ENCODE measurements around the gene LYRM4. TPM values are rescaled to one million over a fixed set of nuclear protein-coding genes. Genes with fewer than 3 reads are reported as not detected.

Gene LYRM4
- total and polyA plus RNA-seq, 9 of the 15 experiments (the other 6 are each of a cell fraction or from before 2014, with no cell fraction given): 24.2 to 69.4 (median 41.8) TPM

DNA sequence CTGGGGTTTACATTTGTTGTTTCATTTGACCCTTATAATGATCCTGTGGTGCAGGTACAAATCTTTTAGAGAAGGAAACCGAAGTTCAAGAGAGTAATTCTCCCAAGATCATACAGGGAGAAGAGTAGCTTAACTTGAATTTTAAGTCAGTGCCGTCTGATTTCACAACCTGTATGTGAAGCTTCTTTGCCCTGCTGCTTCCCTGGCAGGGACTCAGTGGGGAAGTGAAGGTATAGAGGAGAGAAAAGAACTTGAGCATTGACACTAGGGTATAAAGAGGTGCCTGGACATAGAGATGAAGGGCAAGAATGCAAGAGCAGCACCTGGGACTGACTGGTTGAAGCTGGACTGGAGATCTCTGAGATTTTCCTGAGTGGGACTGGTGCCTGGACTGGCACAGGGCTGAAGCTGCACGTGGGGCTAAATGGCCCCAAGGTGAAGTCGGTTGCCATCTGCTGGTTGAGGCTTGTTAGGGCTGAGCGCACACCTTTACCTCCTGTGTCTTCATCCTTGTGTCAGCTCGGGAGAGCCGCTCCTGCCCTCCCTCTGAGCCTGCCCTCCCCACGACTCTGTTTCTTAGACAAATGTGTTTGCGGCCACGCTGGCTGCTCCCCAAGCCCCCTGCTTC, 42.4 kb upstream of the LYRM4 start:
- peaks cover 22 to 39% of the 10 kb centered on the region in 2 experiments; a peak in 4 of 5 replicates for H3K4me1 ChIP-seq (replicated peaks in 1 of 2; ENCODE audit: control insufficient read depth in 2 of 2, insufficient read depth in 2 of 2, low read length in 2 of 2)
- 0 out of 3 replicates have a peak, but pooled peaks cover under 1% of the 10 kb centered on the region for H3K36me3 ChIP-seq (ENCODE audit: control insufficient read depth, insufficient read depth, low read length)
- 67% methylated on average over 10 of the region's 10 CpGs for WGBS (ENCODE audit: insufficient coverage, low coverage, missing lambda C conversion rate)
- no peak overlapping the region for H3K4me3 ChIP-seq
- no peaks in the 10 kb centered on the region for H3K27me3 ChIP-seq (ENCODE audit: control insufficient read depth in 2 of 2, insufficient read depth in 2 of 2, low read length in 2 of 2)
- H3K9me1 ChIP-seq (ENCODE audit: control insufficient read depth, insufficient read depth, low read length): peaks cover 3% of the 10 kb centered on the region
- CTCF ChIA-PET (ENCODE audit: low intra/inter-chr PET ratio): interaction anchor here (0.7 to 1.4 kb wide), 4 partner anchors 83 to 1209 kb away, joined by 3 to 4 read pairs (median 4); no protein-coding TSS in a partner anchor
- H3K9me3 ChIP-seq (replicated peaks; ENCODE audit: control insufficient read depth, insufficient read depth, low read depth, low read length): no peaks in the 10 kb centered on the region
- DNase-seq (ENCODE audit: extremely low read depth in 1 of 4, low spot score in 3 of 4) (peak in 2 of 4 experiments; percentile 30 to 48), ATAC-seq (peak; percentile 77), FAIRE-seq (no peak)
- H3K4me2 ChIP-seq (ENCODE audit: insufficient read depth, low read length): peak overlapping the region; percentile 54; the same call in 1 of the 2 replicates
- POLR2A ChIA-PET: interaction anchor here (0.5 to 2.1 kb wide), 9 partner anchors 9 to 1948 kb away, joined by 3 to 9 read pairs (median 4); no protein-coding TSS in a partner anchor
- H4K20me1 ChIP-seq (replicated peaks; ENCODE audit: control insufficient read depth, insufficient read depth, low read length): no peaks in the 10 kb centered on the region
- H3K79me2 ChIP-seq (ENCODE audit: control insufficient read depth, insufficient read depth, low read length): peaks cover 60% of the 10 kb centered on the region
- BruUV-seq (replicated peaks): no TSS peak
- H3K27ac ChIP-seq (ENCODE audit: extremely low read depth, low read depth, low read length): peak overlapping the region; percentile 49; the same call in 1 of the 3 replicates
- no peak overlapping the region for H2AFZ ChIP-seq (ENCODE audit: low read depth, low read length)
- in situ Hi-C loops (cut with MboI): no loop called here
- H3K9ac ChIP-seq (ENCODE audit: insufficient read depth in 1 of 2, low read depth in 2 of 2, low read length in 2 of 2): peak overlapping the region in 1 of 2 experiments; percentile 53; a peak in 1 of 4 replicates
- intact Hi-C loops (cut with micrococcal nuclease): loop anchor here (2.0 to 5.0 kb wide), 2 partner anchors 41 to 88 kb away; partner anchors contain the start of genes FARS2 and LYRM4
- 0 out of 2 replicates have a peak, but pooled peaks have one; percentile 25 for TF ChIP-seq PREB (CRISPR knock-in tag; IDR thresholded peaks at IDR 0.05)
- TF ChIP-seq, protein P1, sequence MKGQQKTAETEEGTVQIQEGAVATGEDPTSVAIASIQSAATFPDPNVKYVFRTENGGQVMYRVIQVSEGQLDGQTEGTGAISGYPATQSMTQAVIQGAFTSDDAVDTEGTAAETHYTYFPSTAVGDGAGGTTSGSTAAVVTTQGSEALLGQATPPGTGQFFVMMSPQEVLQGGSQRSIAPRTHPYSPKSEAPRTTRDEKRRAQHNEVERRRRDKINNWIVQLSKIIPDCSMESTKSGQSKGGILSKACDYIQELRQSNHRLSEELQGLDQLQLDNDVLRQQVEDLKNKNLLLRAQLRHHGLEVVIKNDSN (CRISPR knock-in tag; IDR thresholded peaks at IDR 0.05): peak; percentile 49; the same call in 1 of the 2 replicates
- TF ChIP-seq RAD21 (CRISPR knock-in tag; conservative IDR thresholded peaks at IDR 0.05 in 1 of 2, IDR thresholded peaks at IDR 0.05 in 1 of 2): peak; percentile 34 to 57; a peak in 3 of 4 replicates
- TF ChIP-seq CCNT2 (IDR thresholded peaks at IDR 0.05; ENCODE audit: borderline replicate concordance, extremely low read depth, insufficient read length, low read depth, low read length): no peak
- TF ChIP-seq GATAD2A (IDR thresholded peaks at IDR 0.05): no peak
- peak; percentile 38; the same call in 1 of the 2 replicates for TF ChIP-seq SMC3 (conservative IDR thresholded peaks at IDR 0.05; ENCODE audit: insufficient read depth, low read depth, low read length)
- TF ChIP-seq MYC (IDR thresholded peaks at IDR 0.05; ENCODE audit: low read depth, low read length): peak; percentile 68
- TF ChIP-seq MYC (CRISPR knock-in tag; IDR thresholded peaks at IDR 0.05; ENCODE audit: borderline replicate concordance, low read depth): no peak
- TF ChIP-seq CTCF (IDR thresholded peaks at IDR 0.05 in 2 of 3, conservative IDR thresholded peaks at IDR 0.05 in 1 of 3; ENCODE audit: insufficient read depth in 2 of 3, low read depth in 1 of 3, low read length in 3 of 3): peak; percentile 50 to 53 (median 52); a peak in 4 of 6 replicates
- no peak for TF ChIP-seq POLR2AphosphoS5 (IDR thresholded peaks at IDR 0.05; ENCODE audit: control insufficient read depth, insufficient read depth, low read depth, low read length)
- peak; percentile 25 to 27; a peak in 1 of 4 replicates for TF ChIP-seq MNT (conservative IDR thresholded peaks at IDR 0.05)
- no peak for TF ChIP-seq MLLT1 (IDR thresholded peaks at IDR 0.05)

All from K562 (cell line).